Measurements from ENCODE around the gene BRI3.
A peak's percentile ranks its signal among the peaks of the same experiment; 100 is the strongest.

Gene BRI3

DNA sequence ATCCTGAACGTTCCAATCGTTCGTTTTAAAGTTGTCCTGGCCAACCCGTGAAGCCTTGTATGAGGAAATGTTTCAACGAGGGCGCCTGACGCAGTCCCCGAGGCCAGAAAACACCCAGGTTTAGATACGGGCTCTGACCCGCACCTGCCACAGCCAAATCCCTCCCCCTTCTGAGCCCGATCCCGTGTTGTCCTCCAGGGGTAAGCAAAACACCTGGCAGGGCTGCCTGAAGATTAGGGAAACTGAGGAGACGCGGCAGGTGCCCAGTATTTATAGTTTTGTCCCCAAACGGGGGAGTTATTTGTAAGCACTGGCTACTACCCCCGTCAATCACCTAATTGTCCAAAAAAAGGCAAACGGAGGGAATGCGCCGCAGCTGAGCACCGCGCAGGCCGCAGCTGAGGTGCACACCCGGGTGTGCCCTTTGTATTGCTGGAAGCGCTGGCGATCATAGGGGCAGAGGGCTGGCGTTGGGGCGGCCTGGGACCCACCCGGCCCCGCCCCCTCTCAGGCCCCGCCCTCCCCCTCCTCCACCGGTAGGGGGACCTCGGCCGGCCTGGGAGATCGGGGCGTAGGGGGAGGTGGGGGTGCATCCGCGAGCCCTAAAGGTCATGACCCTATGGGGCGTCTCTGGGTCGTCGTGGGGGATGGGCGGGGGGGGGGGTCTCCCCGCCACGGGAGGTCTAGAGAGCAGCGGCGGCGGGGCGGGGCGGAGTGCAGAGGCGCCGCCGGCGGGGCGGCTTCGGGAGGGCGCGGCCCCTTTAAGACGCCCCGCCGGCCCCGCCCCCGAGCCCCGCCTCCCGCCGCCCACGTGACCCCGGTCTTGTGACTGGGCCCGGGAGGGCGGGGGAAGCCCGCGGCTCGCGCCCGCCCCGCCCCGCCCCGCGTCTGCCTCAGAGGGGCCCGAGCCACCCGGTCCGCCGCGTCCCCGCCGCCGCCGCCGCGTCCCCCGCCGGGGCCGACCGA, at the start of gene BRI3:
TSS of gene BRI3 (plus strand) at position 896 of the 966 bp plus-strand sequence. CDS start 110 bp downstream, outside the sequence.
- DNase-seq: peak; percentile 87

DNA sequence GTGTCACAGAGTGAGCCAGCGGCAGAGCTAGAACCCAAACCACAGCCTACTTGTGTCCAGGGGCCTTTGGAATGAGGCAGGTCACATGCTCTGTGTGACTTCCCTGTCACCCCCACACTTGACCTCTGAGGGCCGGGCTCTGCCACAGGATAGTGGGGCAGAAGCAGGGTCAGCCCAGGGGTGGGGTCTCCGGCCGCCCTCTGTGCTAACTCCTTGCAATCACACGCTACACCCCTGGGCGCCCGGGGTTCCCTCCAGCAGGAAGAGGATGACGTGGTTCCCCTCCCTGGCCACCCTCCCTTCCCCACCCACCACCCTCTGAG, 49.3 kb upstream of the BRI3 start:
- DNase-seq: no peak

GRCh38 chr7:98232799-98233198, 48.7 kb upstream of the BRI3 start:
- no peak for DNase-seq

DNA sequence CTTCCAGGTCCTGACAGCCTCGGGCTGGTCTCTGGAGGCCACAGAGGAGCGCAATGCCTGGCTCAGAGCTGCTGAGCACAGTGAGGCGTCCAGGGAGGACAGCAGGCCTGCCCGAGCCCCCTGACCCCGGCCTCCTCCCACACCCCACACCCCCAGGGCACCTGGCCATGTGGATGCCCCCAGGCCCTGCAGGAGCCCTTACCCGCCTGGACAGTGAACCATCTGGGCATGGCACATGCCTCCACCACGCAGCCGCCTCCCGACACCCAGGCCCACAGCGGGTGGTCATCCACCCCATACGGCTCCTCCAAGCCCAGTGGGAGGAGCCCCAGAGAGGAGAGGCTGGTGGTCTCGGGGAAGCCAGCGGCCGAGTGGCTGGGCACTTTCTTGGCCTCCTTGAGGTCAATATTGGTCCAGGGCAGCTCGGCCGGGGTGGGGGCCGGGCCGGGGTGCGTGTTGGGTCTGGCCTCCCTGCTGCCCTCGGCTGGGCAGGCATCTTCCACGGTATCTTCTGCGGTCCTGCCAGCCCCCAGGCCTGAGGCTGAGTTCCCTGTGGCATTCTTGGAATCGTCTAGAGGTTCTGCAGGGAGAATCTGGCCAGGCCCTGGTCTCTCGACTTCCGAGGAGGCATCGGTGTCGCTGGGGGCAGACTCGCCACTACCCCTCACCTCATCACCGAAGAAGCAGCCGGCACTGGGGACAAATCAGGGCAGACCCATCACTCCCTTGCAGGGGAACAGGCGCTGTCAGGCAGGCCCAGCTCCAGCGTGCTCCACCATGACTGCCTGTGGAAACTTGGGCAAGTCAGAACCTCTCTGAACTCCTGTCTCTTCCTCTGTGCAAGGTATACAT, 48.0 kb upstream of the BRI3 start:
- DNase-seq: no peak

DNA sequence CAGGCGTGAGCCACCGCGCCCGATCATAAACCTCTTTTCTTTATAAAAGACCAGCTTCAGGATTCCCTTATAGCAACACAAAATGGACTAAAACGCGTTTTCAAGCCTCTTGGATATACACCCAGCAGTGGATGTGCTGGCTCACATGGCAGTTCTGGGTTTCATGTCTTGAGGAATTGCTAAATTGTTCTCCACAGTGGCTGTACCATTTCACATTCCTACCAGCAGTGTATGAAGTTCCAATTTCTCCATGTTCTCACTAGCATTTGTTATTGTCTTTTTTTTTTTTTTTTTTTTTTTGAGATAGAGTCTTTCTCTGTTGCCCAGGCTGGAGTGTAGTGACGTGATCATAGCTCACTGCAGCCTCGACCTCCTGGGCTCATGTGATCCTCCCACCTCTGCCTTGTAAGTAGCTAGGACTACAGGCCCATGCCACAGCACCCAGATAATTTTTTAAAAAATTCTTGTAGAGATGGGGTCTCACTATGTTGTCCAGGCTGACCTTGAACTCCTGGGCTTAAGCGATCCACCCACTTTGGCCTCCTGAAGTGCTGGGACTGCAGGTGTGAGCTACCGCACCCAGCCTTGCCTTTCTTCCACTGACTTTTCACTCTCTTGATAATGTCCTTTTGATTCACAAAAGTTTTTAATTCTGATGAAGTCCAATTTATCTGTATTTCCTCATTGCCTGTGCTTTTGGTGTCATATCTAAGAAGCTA, 46.9 kb upstream of the BRI3 start:
- DNase-seq: no peak

DNA sequence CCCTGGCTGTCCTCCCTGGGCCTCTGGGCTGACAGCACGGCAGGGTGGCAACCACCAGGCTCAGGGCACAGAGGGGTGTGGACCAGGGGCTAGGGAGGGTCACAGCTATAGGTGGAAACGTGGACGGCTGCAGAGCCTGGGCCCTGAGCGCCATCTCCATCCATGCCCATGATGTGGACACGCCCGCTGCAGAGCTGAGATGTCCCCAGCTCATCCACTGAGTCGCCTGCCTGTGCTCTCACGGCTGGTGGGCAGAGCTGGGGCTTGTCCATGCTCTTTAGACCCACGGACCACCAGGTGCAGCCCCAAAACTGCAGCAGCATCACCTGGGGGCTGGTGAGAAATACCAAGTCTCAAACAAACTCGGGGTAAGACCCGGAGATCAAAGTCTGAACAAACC, 45.6 kb upstream of the BRI3 start:
- DNase-seq: no peak

DNA sequence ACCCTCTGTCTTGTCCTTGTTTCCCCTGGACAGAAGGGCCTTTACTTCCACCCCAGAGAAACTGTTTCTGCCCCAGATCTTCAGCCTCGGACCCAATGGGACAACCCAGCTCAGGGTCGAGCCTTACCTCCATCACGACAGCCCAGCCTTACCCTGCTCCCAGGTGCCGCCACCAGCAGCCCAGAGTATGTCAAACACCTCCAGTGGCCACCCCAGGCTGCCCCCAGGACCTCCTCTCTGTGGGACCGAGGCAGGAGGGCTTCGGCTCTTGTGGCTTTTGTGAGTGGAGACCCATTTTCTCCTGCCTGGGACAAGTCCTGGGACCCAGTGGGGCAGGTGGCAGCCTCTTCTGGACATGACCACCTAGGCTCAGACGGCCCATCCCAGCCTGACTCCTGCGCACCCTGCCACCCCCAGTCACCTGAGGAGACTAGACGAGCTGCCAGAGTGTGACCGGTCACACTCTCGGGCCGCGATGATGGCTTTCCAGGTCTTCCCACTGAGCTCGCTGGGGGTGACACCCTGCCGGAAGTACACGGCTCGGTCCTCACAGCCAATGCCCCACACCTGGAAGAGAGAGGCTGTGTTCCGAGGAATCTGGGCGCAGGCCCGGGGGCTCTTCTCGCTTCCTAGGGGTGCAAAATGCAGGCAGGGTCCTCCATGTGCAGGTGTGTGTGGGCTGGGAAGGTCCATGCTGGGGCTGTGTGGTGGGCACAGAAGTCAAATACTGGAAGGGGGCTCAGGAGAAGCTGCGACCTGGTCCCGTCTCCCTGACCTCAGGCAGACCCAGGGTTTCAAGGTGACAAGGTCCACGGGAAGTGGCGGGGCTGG, 44.9 kb upstream of the BRI3 start:
- no peak for DNase-seq

DNA sequence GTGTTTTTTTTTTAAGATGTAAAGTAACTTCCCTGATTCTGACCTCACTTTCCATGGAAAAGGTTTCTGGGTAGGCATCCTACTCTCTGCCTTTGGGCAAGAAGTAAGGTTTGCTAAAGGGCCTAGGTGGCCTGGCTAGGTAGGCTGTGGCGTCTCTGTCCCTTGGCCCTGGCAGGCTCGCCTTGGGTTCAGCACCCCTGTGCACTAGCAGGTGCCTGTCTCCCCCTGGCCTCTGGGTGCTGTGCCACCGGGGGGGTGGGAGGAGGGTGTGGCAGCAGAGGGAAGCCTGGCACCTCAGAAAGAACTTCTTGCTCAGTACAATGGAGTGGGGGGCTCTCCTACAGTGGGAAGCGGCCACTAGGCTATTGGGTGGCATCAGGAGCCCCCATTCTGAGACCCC, 43.4 kb upstream of the BRI3 start:
- no peak for DNase-seq

DNA sequence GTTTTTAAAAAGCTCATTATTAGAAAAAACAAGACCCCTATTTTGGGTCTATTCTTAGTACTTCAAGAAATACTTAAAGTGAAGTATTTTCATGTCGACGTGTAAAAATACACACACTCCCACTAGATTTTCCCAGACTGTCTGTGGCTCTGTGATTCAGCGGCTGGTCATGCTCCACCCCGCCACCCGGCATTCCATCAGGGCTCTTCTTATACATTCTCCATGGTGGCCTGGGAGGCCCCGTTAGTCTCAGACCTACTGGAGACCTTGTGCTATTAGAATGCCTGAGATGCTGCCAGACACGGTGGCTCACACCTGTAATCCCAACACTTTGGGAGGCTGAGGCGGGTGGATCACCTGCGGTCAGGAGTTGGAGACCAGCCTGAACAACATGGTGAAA, 42.5 kb upstream of the BRI3 start:
- DNase-seq: no peak

DNA sequence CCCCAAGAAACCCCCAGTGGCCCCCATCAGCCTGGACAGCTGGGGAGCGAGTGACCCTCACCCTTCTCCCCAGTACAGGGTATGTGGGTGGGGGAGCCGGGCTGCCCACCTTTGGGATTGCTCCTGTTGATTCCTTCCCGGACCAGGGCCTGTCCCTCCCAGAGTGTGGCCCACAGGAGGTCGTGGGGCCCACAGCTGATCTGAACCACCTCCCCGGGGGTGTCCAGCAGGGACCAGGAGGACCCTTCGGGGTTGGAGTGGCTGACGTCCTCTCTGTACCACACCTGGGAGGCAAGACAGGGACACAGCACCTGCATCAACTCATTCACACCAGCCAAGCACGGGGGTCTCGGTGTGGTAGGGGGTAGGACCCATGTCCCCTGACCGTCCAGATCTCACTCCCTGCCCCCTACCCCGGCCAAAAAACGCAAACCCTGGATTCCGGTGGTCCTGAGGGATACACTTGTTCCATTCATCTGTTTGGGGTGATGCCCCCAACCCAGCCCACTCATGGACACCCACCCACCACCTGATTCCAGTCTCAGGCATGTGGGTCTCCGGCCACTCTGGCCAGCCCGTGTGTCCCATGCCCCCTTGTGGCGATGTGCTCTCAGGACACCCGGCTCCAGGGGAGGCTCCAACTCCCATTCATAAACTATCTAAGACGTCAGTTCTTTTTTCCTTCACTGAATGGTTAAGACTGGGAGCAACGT, 40.4 kb upstream of the BRI3 start:
- no peak for DNase-seq

GRCh38 chr7:98241674-98242241, 39.7 kb upstream of the BRI3 start:
- DNase-seq: no peak

GRCh38 chr7:98242342-98242741, 39.1 kb upstream of the BRI3 start:
- DNase-seq: no peak

GRCh38 chr7:98242934-98243333, 38.6 kb upstream of the BRI3 start:
- no peak for DNase-seq

DNA sequence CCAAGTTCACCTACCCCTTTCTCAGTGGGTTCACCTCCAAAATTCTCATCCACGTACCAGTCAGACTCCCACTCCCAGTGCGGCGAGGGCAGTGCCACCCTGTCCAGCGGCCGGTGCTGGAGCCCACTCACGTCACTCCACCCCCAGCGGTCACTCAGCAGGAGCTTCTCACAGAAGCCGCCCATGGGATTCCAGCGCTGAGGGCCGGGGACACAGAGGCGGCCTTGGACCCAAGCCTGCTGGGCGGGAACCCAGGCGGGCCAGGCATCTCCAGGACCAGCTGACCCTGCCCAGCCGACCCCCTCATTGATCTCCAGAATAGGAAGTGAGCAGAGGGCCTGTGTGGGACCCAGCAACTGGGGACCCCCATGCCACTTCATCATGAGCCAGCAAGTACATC, 36.6 kb upstream of the BRI3 start:
- no peak for DNase-seq

DNA sequence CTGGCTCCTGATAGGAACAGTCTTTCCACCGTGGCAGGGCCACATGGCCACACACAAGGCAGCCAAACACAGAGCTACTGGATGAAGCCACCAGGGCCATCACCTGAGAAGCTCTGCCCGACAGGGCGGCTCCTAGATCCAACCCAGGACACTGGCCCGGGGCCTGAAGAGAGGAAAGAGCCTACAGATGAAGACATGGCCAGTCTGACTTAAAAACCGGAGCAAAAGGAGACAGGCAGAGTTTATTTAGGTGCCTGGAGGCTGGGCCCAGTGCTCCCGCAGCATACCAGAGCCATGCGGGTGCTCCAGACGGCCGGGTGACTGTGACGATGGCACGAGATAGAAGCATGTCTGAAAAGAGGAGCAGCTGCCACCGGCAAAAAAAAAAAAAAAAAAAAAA, 33.3 kb upstream of the BRI3 start:
- no peak for DNase-seq

- no peak for DNase-seq
These were observed 32.4 kb upstream of the BRI3 start for GRCh38 chr7:98249106-98249505.

GRCh38 chr7:98250789-98251188, 30.7 kb upstream of the BRI3 start:
- DNase-seq: peak; percentile 18

DNA sequence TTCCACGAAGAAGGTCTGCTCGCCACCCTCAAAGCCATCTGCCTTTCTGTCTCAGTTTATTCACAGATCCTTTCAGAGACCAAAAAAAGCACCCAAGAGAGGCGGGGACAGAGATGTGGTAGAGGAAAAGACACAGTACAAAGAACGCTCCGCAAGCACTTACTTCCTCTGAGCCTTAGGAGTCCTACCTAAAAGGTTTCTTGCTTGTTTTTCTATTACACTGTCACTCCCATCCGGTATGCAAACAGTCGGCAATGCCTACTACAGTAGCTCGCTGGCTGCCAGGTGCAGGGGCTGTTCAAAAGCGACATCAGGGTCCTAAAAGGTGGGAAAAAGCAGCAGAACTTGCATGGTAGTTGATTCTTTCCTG, 30.3 kb upstream of the BRI3 start:
- DNase-seq: no peak

- peak; percentile 89 for DNase-seq
These were observed 29.7 kb upstream of the BRI3 start, which contains the start of gene TECPR1 for GRCh38 chr7:98251601-98252424. TSS of gene TECPR1 (minus strand) at chr7:98252232. CDS start at chr7:98246146, 6,086 bp downstream.

DNA sequence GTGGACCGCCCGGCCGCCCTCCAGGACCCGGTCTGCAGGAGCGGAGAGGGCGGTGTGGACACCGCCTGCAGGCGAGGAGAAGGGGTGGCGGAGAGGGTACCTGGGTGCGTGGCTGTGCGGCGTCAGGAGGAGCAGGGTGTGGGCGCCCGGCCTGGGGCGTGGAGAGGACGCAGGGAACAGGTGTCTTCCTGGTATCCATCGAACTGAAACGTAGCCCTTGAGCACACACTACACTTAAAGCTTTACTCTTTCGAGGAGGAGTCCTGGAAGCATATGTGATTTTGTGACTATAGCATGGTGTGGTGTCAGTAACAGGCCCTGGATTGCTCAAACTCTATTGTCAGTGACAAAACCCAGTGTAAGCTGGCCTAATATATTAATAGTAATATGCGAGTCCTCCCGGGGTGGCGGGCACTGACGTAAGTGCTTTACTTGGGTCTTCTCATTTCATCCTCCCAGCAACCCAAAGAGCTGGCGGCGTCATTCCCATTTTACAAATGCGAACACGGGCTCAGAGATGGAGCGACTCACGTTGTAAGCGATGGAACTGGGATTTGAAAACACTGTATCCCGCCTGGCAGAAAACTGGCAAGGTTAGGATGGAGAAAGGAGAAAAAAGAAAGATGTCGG, 28.9 kb upstream of the BRI3 start:
- no peak for DNase-seq

All from NCI-H1105 treated with DMSO at 0.1 percent for 48 hours (cell line).